CD4-positive, alpha-beta T cell (primary cell): ENCODE measurements around the gene PXDN. TPM values are rescaled to one million over a fixed set of nuclear protein-coding genes. Genes with fewer than 3 reads are reported as not detected.

ENCODE experiments used
- ATAC-seq: fragments of 200-7000 bp; cut with Tn5 transposase; one replicate; pipeline ENCODE4 v1.10.0; 2022; ENCODE audit warnings: mild to moderate bottlenecking; ENCODE audit not compliant: poor library complexity
- CTCF ChIA-PET: fragments of 350-600 bp; sonication (Branson Sonifier 250); formaldehyde crosslinking; loops from one replicate; lab custom pipeline; 2021; ENCODE audit warnings: antibody characterized with exemption, inconsistent platforms; lab: Charles Lee
- POLR2A ChIA-PET: fragments of 350-600 bp; sonication (Branson Sonifier 250); formaldehyde crosslinking; loops from one replicate; lab custom pipeline; 2021; ENCODE audit warnings: antibody characterized with exemption, inconsistent platforms; lab: Charles Lee
- DNase-seq, 14 experiments: peaks; one replicate each; pipeline ENCODE4 v3.0.0-alpha.2; 2013 to 2020; ENCODE audit warnings: mixed read lengths in 2 of 14
- H3K27ac ChIP-seq, 2 donors: one replicate each; pipeline versions ENCODE4 v1.5.1 to v1.7.0; 2013; ENCODE audit warnings: low read length in 2 of 2, low read depth in 1 of 2, mild to moderate bottlenecking in 1 of 2
- H3K27me3 ChIP-seq, 2 experiments: 1 replicate in 1 of 2; 2 replicates in 1 of 2; pipeline versions ENCODE4 v1.6.1 to v1.7.0; 2013; ENCODE audit warnings: low read length in 2 of 2, control low read depth in 1 of 2, mild to moderate bottlenecking in 1 of 2, moderate library complexity in 1 of 2; ENCODE audit not compliant: insufficient read depth in 2 of 2, control insufficient read depth in 1 of 2
- H3K36me3 ChIP-seq: one replicate; pipeline ENCODE4 v1.6.1; 2013; ENCODE audit warnings: low read length, control low read depth; ENCODE audit not compliant: insufficient read depth
- H3K4me1 ChIP-seq: one replicate; pipeline ENCODE4 v1.6.1; 2013; ENCODE audit warnings: low read length, control low read depth; ENCODE audit not compliant: insufficient read depth
- H3K4me3 ChIP-seq: one replicate; pipeline ENCODE4 v1.5.1; 2013; ENCODE audit warnings: mild to moderate bottlenecking, low read length, moderate library complexity
- H3K9me3 ChIP-seq, 2 experiments: 1 replicate in 1 of 2; 2 replicates in 1 of 2; pipeline versions ENCODE4 v1.6.1 to v1.7.0; 2013; ENCODE audit warnings: low read length in 2 of 2, mild to moderate bottlenecking in 2 of 2, control low read depth in 1 of 2, moderate library complexity in 1 of 2; ENCODE audit not compliant: control insufficient read depth in 1 of 2, insufficient read depth in 1 of 2
- H3K27ac Mint-ChIP-seq: one replicate; pipeline ENCODE4 v1.8.0; 2020; ENCODE audit warnings: mixed read lengths
- H3K27me3 Mint-ChIP-seq: one replicate; pipeline ENCODE4 v1.8.0; 2021; ENCODE audit warnings: mixed read lengths
- H3K36me3 Mint-ChIP-seq: one replicate; pipeline ENCODE4 v1.8.0; 2021; ENCODE audit warnings: low read depth, mixed read lengths
- H3K4me1 Mint-ChIP-seq: one replicate; pipeline ENCODE4 v1.8.0; 2021; ENCODE audit warnings: low read depth, mixed read lengths
- H3K4me3 Mint-ChIP-seq: one replicate; pipeline ENCODE4 v1.8.0; 2020; ENCODE audit warnings: mild to moderate bottlenecking, mixed read lengths
- H3K9me3 Mint-ChIP-seq: one replicate; pipeline ENCODE4 v1.8.0; 2020; ENCODE audit warnings: mixed read lengths
- CTCF ChIP-seq: fragments of 200-600 bp; IDR thresholded peaks from one replicate; pipeline ENCODE4 v1.8.0; 2022; ENCODE audit warnings: antibody characterized with exemption, mild to moderate bottlenecking
- intact Hi-C, 2 experiments: fragments of 100-400 bp; cut with DNase I in 1 of 2; cut with micrococcal nuclease in 1 of 2; formaldehyde crosslinking; loops; one replicate each; pipeline versions ENCODE4 v1.15.1 to v1.9.0; 2023 to 2025; cut with DNase I, micrococcal nuclease
- total RNA-seq, 174 experiments: library from RNA in 2 of 174; stranded (reverse) in 2 of 174; gene quantifications; one replicate each; pipeline ENCODE4 v1.2.3 and lab custom pipeline; 2021 to 2026

PXDN gene
- total RNA-seq, 2 experiments from 2014 or later: 0.47 to 0.84 TPM

GRCh38 chr2:1691366-1691765 is 52.9 kb downstream of the PXDN start:
- no peak overlapping the region for H3K27ac Mint-ChIP-seq
- ATAC-seq: no peak
- DNase-seq: no peak
- no peak overlapping the region for H3K4me3 Mint-ChIP-seq
- no peak overlapping the region for H3K4me3 ChIP-seq
- H3K27me3 Mint-ChIP-seq: no peaks in the 10 kb centered on the region
- H3K27me3 ChIP-seq: no peaks in the 10 kb centered on the region
- ChIA-PET CTCF (no interaction called here), POLR2A (no interaction called here)
- intact Hi-C loops: no loop called here
- H3K9me3 ChIP-seq: no peaks in the 10 kb centered on the region
- no peaks in the 10 kb centered on the region for H3K36me3 ChIP-seq
- H3K9me3 Mint-ChIP-seq: peaks cover 3% of the 10 kb centered on the region
- H3K4me1 ChIP-seq: no peaks in the 10 kb centered on the region
- TF ChIP-seq CTCF: no peak
- no peak overlapping the region for H3K27ac ChIP-seq
- H3K36me3 Mint-ChIP-seq: no peaks in the 10 kb centered on the region
- H3K4me1 Mint-ChIP-seq: no peaks in the 10 kb centered on the region

- no peak overlapping the region for H3K27ac Mint-ChIP-seq
- H3K36me3 ChIP-seq: no peaks in the 10 kb centered on the region
- H3K4me3 Mint-ChIP-seq: no peak overlapping the region
- ChIA-PET POLR2A (no interaction called here), CTCF (no interaction called here)
- no peaks in the 10 kb centered on the region for H3K27me3 ChIP-seq
- TF ChIP-seq CTCF: no peak
- H3K4me3 ChIP-seq: no peak overlapping the region
- intact Hi-C loops: no loop called here
- H3K27ac ChIP-seq: no peak overlapping the region
- DNase-seq: no peak
- H3K36me3 Mint-ChIP-seq: no peaks in the 10 kb centered on the region
- no peaks in the 10 kb centered on the region for H3K27me3 Mint-ChIP-seq
- H3K9me3 ChIP-seq: peaks cover 0 to 4% of the 10 kb centered on the region in 2 experiments
- no peaks in the 10 kb centered on the region for H3K9me3 Mint-ChIP-seq
- ATAC-seq: no peak
- no peaks in the 10 kb centered on the region for H3K4me1 Mint-ChIP-seq
- no peaks in the 10 kb centered on the region for H3K4me1 ChIP-seq
Measured at GRCh38 chr2:1690056-1690775, 54.1 kb downstream of the PXDN start.

DNA sequence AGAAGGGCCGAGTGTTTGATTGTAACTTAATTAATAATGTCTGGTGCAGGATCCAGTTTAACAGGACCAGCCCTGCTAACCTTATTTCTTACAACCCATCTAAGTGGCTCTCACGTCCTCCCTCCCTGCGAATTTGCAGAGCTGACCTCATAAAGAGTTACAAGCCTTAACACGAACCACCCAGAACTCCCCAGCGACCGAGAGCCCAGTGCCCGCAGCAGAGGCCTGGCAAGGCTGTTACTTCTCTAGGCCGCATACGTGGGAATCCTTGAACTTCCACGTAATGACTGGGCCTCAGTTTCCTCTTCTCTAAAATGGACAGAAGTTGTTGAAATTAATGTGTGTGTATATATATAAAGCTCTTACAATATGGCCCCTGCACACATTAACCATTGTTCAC is 55.5 kb downstream of the PXDN start:
- Mint-ChIP-seq H3K36me3 (no peaks in the 10 kb centered on the region), H3K9me3 (no peaks in the 10 kb centered on the region), H3K27ac (no peak overlapping the region), H3K27me3 (no peaks in the 10 kb centered on the region), H3K4me3 (no peak overlapping the region), H3K4me1 (no peaks in the 10 kb centered on the region)
- DNase-seq (no peak), ATAC-seq (no peak)
- H3K4me1 ChIP-seq: no peaks in the 10 kb centered on the region
- intact Hi-C loops: no loop called here
- ChIA-PET CTCF (no interaction called here), POLR2A (no interaction called here)
- H3K9me3 ChIP-seq: peaks cover 0 to 4% of the 10 kb centered on the region in 2 experiments
- H3K4me3 ChIP-seq: no peak overlapping the region
- no peaks in the 10 kb centered on the region for H3K36me3 ChIP-seq
- H3K27ac ChIP-seq: no peak overlapping the region
- no peaks in the 10 kb centered on the region for H3K27me3 ChIP-seq
- no peak for TF ChIP-seq CTCF
